Adrenal gland (tissue), 12 donors: ENCODE data around the gene MTA3. TPM values are rescaled to one million over a fixed set of nuclear protein-coding genes. Genes with fewer than 3 reads are reported as not detected.

Experiments
- DNase-seq, 7 donors: peaks; one replicate each; pipeline ENCODE4 v3.0.0-alpha.2; 2019 to 2020
- H3K27ac ChIP-seq, 5 donors: fragments of 200-600 bp; sonication (generic) in 4 of 5; 1 replicate in 3 of 5; 2 replicates in 2 of 5; pipeline versions ENCODE4 v1.5.1 to v1.8.0; 2016 to 2020; ENCODE audit warnings: mild to moderate bottlenecking in 1 of 5
- H3K27me3 ChIP-seq: fragments of 200-600 bp; 2 replicates; pipeline ENCODE4 v1.8.0; 2021
- H3K36me3 ChIP-seq, 2 donors: fragments of 200-600 bp; replicated peaks in 1 of 2; 1 replicate in 1 of 2; 2 replicates in 1 of 2; pipeline versions ENCODE4 v1.5.1 to v1.8.0; 2018 to 2022
- H3K4me1 ChIP-seq, 2 donors: fragments of 200-600 bp; replicated peaks in 1 of 2; 1 replicate in 1 of 2; 2 replicates in 1 of 2; pipeline versions ENCODE4 v1.5.1 to v1.8.0; 2018 to 2021
- H3K4me3 ChIP-seq, 4 donors: fragments of 200-600 bp; sonication (generic) in 3 of 4; one replicate each; pipeline ENCODE4 v1.5.1; 2016 to 2018
- H3K9me3 ChIP-seq, 3 donors: fragments of 200-600 bp; sonication (generic) in 1 of 3; replicated peaks in 1 of 3; 1 replicate in 2 of 3; 2 replicates in 1 of 3; pipeline versions ENCODE4 v1.5.1 to v1.8.0; 2016 to 2021
- CTCF ChIP-seq, 6 experiments: fragments of 450-650 bp in 4 of 6; fragments of 200-600 bp in 2 of 6; sonication (generic) in 1 of 6; IDR thresholded peaks; 1 replicate in 5 of 6; 2 replicates in 1 of 6; pipeline versions ENCODE4 v1.5.1 to v1.8.0; 2016 to 2021; ENCODE audit warnings: antibody characterized with exemption in 6 of 6, mild to moderate bottlenecking in 2 of 6, moderate library complexity in 1 of 6
- POLR2A ChIP-seq, 2 donors: fragments of 450-650 bp; IDR thresholded peaks; one replicate each; pipeline ENCODE4 v1.6.1; 2017; ENCODE audit warnings: antibody characterized with exemption in 2 of 2, mild to moderate bottlenecking in 2 of 2, moderate library complexity in 1 of 2
- WGBS, 4 donors: extraction: QIAGEN DNeasy Blood & Tissue Kit in 2 of 4; methylation state at CpG; one replicate each; pipeline versions ENCODE4 v1.1.5 to v1.1.7; 2013 to 2017; 5-methylcytosine and 5-hydroxymethylcytosine counted together
- intact Hi-C, 2 donors: fragments of 100-400 bp; cut with DNase I; formaldehyde crosslinking; loops; one replicate each; pipeline versions ENCODE4 v1.14.1 to v1.15.0; 2022 to 2023
- polyA plus RNA-seq, 3 donors: library from polyadenylated mRNA; stranded (reverse); fragments of 200-250 nt in 2 of 3; fragments of 350-450 nt in 1 of 3; fragmentation: Illumina TruSeq in 1 of 3; extraction: RNeasy Lipid Tissue Mini Kit (QIAGEN cat#74804) in 1 of 3; gene quantifications; one replicate each; pipeline ENCODE4 v1.2.3, GENCODE V29; 2013 to 2014
- total RNA-seq, 9 donors: library from RNA; depleted of rRNA in 4 of 9; stranded (reverse); fragments of >200 nt in 4 of 9; fragments of 120-200 nt in 1 of 9; fragmentation: NEBNext Ultra II Directional in 1 of 9; extraction: Animal tissue kit (Norgen Biotek cat#: 25700) in 1 of 9; gene quantifications; one replicate each; pipeline versions ENCODE4 v1.1.0 to v1.2.4, GENCODE V29; 2013 to 2023
- donor health status: healthy with polysubstance abuse.
- donor health status: Bipolar disorder and iron deficiency.
- donor health status: DM: yes; HTN: yes; CAD: no.
- donor health status: DM: no; HTN: no; CAD: no.
- donor health status: DM: no; HTN: no; CAD: no.
- donor health status: DM: yes; HTN: yes; CAD: no.

The MTA3 gene
- total and polyA plus RNA-seq, 12 donors: 51.5 to 168 (median 91.2) TPM

- peak overlapping the region in 4 of 5 donors; percentile 48 to 88 (median 71) for H3K27ac ChIP-seq
- TF ChIP-seq CTCF (IDR thresholded peaks at IDR 0.05): no peak
- no peak for TF ChIP-seq POLR2A (IDR thresholded peaks at IDR 0.05)
- H3K27me3 ChIP-seq: no peaks in the 10 kb centered on the region
- no peaks in the 10 kb centered on the region for H3K36me3 ChIP-seq
- WGBS, 4 donors: 11 to 26% (median 19%) methylated on average over 13 to 18 of the region's 18 CpGs
- peak in 3 of 7 donors; percentile 36 to 56 (median 54) for DNase-seq
- no peaks in the 10 kb centered on the region for H3K9me3 ChIP-seq
- H3K4me1 ChIP-seq: peaks cover 0 to 3% of the 10 kb centered on the region in 2 donors
- intact Hi-C loops: no loop called here
- H3K4me3 ChIP-seq: peak overlapping the region in 3 of 4 donors; percentile 30 to 72 (median 44)
Observed at GRCh38 chr2:42792087-42792582, 223.7 kb downstream of the MTA3 start.

GRCh38 chr2:42792583-42793333 lies 224.3 kb downstream of the MTA3 start, which contains the start of gene HAAO:
Gene HAAO, minus strand, starts transcription at chr2:42792583. Its CDS starts 47 bp downstream, at chr2:42792536.
- intact Hi-C loops: no loop called here
- peak within 1 kb of the TSS in 3 of 4 donors; percentile 30 to 72 (median 44) for H3K4me3 ChIP-seq
- TF ChIP-seq POLR2A (IDR thresholded peaks at IDR 0.05): peak in 1 of 2 donors; percentile 11
- TF ChIP-seq CTCF (IDR thresholded peaks at IDR 0.05): peak in 2 of 6 experiments; percentile 18 to 22
- no peaks in the 10 kb centered on the region for H3K36me3 ChIP-seq
- H3K27ac ChIP-seq: peak within 1 kb of the TSS in 4 of 5 donors; percentile 48 to 88 (median 71)
- peaks cover 0 to 3% of the 10 kb centered on the region in 2 donors for H3K4me1 ChIP-seq
- no peaks in the 10 kb centered on the region for H3K9me3 ChIP-seq
- peak in 3 of 7 donors; percentile 31 to 47 (median 38) for DNase-seq
- no peaks in the 10 kb centered on the region for H3K27me3 ChIP-seq
- 3 to 37% (median 6%) methylated on average over 20 to 75 of the region's 75 CpGs for WGBS, 4 donors

GRCh38 chr2:42793334-42794270 lies 225.2 kb downstream of the MTA3 start:
- Histone ChIP-seq H3K4me1 (peaks cover 0 to 3% of the 10 kb centered on the region in 2 donors), H3K4me3 (peak overlapping the region in 3 of 4 donors; percentile 30 to 72 (median 44)), H3K36me3 (no peaks in the 10 kb centered on the region), H3K9me3 (no peaks in the 10 kb centered on the region), H3K27me3 (no peaks in the 10 kb centered on the region), H3K27ac (peak overlapping the region in 4 of 5 donors; percentile 48 to 88 (median 71))
- 50 to 69% (median 58%) methylated on average over 15 to 22 of the region's 22 CpGs for WGBS, 4 donors
- DNase-seq: peak in 1 of 7 donors; percentile 54
- intact Hi-C loops: no loop called here
- no peak for TF ChIP-seq CTCF (IDR thresholded peaks at IDR 0.05)
- TF ChIP-seq POLR2A (IDR thresholded peaks at IDR 0.05): no peak
